Glomerular endothelial cell (primary cell): ENCODE data around the gene NMD3. TPM values are rescaled to one million over a fixed set of nuclear protein-coding genes. Genes with fewer than 3 reads are reported as not detected.
"Not testable (repeated sequence)": the region's sequence is repeated elsewhere in the genome, so short reads cannot be mapped to it uniquely, and the experiment has no call there.

Source experiments
- DNase-seq: peaks from one replicate; pipeline ENCODE4 v3.0.0-alpha.2; 2011; ENCODE audit warnings: low read depth, low spot score; ENCODE audit errors: extremely low read depth
- total RNA-seq: library from RNA; depleted of rRNA; stranded (reverse); fragments of >200 nt; gene quantifications from 2 replicates; pipeline ENCODE4 v1.2.3, GENCODE V29; 2015

Gene NMD3
- total RNA-seq, 1 donor from 2014 or later: 45.8 TPM

DNA sequence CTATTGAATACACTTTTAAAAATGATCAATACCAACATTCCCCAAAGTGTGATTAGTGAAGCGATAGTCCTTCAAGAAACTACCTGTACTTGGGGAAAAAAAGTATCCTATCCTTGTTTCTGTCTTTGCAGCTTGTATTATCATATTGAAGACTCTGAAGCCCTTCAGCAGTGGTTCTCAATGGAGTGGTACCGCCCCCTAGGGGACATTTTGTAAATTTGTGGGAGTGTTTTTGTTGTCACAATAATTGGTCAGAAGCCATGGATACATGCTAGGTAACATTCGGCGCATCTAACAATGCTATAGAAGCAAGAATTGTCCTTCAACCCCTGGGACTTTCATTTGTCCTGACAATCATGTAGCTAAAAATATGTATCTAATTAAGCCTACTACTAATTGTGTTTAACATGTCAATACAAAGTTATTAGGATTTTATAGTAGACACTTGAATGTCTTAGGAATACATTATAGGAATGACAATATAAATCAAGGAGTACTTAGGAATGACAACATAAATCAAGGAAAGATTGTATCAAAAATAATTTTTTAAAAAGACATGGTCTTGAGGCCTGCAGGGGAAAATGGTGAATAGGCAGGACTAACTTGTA is 53.7 kb downstream of the NMD3 start:
- DNase-seq: peak; percentile 64

DNA sequence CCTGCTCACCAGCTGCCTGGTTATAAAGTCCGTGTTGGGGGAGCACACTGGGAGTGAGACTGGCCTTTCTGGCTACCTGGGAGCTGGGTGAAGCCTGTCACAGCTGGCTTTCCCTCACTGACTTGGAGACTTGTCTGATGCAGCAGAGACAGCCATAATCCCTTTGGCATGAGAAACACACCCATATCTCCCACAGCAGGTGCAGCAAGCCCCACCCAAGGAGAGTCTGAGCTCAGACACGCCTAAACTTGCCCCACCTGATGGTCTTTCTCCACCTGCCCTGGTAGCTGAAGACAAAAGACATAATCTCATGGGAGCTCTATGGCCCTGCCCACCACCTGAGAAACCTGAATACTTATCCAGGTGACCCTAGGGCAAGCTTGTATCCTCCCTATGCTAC is 54.8 kb downstream of the NMD3 start:
- no peak for DNase-seq

DNA sequence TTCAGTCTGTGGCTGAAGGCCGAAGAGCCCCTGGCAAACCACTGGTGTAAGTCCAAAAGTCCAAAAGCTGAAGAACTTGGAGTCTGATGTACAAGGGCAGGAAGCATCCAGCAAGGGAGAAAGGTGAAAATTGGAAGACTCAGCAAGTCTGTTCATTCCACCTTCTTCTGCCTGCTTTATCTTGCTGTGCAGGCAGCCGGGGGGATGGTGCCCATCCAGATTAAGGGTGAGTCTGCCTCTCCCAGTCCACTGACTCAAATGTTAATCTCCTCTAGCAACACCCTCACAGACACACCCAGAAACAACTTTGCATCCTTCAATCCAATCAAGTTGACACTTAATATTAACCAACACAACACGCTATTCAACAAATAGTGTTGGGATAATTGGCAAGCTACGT is 61.3 kb downstream of the NMD3 start:
- not testable (repeated sequence) for DNase-seq

- no peak for DNase-seq
Observed at GRCh38 chr3:161284989-161285388, 63.9 kb downstream of the NMD3 start.

DNA sequence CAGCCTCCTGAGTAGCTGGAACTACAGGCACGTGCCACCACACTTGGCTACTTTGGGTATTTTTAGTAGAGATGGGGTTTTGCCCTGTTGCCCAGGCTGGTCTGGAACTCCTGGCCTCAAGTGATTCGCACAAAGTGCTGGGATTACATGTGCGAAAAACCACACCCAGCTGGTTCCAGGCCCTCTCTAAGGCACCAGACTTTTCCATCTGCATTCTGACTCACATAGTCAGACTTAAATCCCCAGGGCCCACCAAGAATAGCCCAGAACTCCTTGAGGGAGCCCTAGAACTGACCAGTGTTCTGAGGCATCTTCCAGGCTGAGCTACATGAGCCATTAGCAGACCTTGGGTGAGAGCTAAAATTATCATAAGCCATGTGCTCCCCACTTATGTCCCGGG is 68.1 kb downstream of the NMD3 start:
- no peak for DNase-seq

DNA sequence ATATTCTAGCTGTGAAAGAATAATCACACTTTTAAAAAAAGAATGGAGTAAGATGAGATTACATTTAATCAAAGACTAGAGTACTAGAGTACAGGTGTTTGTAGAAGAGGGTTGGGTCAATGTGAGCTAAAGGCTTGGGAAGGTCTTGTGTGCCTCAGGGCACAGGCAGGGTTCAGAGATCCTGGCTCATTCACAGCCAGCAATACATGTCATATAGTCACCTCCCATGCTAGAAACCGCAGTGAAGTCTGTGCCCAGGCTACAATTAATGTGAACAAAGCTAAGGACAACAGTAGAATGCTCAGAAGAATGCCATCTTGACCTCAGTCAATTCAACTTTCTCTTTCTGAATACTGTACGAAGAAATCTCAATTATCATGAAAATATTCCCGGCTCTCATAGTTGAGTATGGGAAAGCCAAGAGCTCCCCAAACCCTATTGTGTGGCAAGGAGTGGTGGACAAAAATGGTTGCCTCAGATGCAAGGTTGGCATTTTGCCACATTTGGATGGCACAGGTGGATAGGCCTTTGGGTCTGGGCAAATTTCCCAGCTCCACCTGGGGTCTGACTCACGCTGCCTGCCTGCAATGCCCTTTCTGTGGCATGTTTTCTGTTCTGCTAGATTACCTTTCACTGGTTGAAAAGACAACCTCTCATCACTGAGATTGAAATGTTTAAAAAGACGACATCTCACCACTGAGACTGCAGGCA is 70.2 kb downstream of the NMD3 start:
- no peak for DNase-seq

GRCh38 chr3:161293381-161293780 is 72.3 kb downstream of the NMD3 start:
- DNase-seq: no peak

- DNase-seq: no peak
Observed at GRCh38 chr3:161295325-161295724, 74.2 kb downstream of the NMD3 start.

DNA sequence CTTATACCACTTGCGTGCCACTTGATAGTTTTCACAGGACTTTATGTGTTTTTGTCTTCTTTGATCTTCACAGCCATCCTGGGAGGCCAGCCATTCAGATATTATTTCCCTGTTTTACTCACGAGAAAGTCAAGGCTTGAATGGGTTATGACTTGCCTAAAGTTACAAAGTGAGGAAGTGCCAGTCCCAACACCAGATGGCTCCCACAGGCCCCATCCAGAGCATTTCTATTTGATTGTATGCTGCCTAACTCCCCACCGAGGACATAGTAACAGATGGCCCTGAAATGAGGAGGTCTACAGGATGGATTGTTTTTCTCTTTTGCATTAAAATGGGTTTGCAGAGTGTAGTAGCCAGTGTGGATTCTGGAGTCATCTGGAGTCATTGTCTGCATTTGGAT is 75.7 kb downstream of the NMD3 start:
- no peak for DNase-seq

Other genes with a start within 250 kb of the NMD3 start
- gene B3GALNT1, start 116.0 kb upstream of the NMD3 start, total RNA-seq: 9.2 and 10.6 TPM in 2 replicates
- not detected in 2 replicates for gene SPTSSB, start 150.2 kb downstream of the NMD3 start, total RNA-seq